B cell (primary cell): ENCODE results near the gene SLC40A1. TPM values are rescaled to one million over a fixed set of nuclear protein-coding genes. Genes with fewer than 3 reads are reported as not detected.

Experiments used
- ATAC-seq: fragments of 200-7000 bp; cut with Tn5 transposase; one replicate; pipeline ENCODE4 v1.10.0; 2021; ENCODE audit warnings: low read depth, mild to moderate bottlenecking, moderate number of reproducible peaks, moderate library complexity
- CTCF ChIA-PET: fragments of 350-600 bp; sonication (Branson Sonifier 250); formaldehyde crosslinking; loops from one replicate; lab custom pipeline; 2021; ENCODE audit warnings: antibody characterized with exemption, inconsistent platforms; lab: Charles Lee
- POLR2A ChIA-PET: fragments of 350-600 bp; sonication (Branson Sonifier 250); formaldehyde crosslinking; loops from one replicate; lab custom pipeline; 2021; ENCODE audit warnings: antibody characterized with exemption; lab: Charles Lee
- DNase-seq: peaks from one replicate; pipeline ENCODE4 v3.0.0; 2013
- H2AFZ ChIP-seq: 2 replicates; pipeline ENCODE4 v1.6.1; 2012; ENCODE audit warnings: mild to moderate bottlenecking, low read depth, low read length; ENCODE audit not compliant: insufficient read depth, poor library complexity, severe bottlenecking
- H3K27ac ChIP-seq, 2 donors: 1 replicate in 1 of 2; 2 replicates in 1 of 2; pipeline ENCODE4 v1.5.1; 2012 to 2013; ENCODE audit warnings: low read length in 2 of 2, mild to moderate bottlenecking in 2 of 2, moderate library complexity in 1 of 2
- H3K27me3 ChIP-seq, 4 experiments: fragments of 200-600 bp in 1 of 4; sonication (generic) in 1 of 4; replicated peaks in 1 of 4; 1 replicate in 2 of 4; 2 replicates in 2 of 4; pipeline versions ENCODE4 v1.6.1 to v1.7.0; 2013 to 2016; ENCODE audit warnings: low read length in 3 of 4, mild to moderate bottlenecking in 2 of 4, mixed read lengths in 1 of 4, moderate library complexity in 1 of 4; ENCODE audit not compliant: insufficient read depth in 4 of 4, control insufficient read depth in 3 of 4; ENCODE audit errors: control extremely low read depth in 1 of 4
- H3K36me3 ChIP-seq, 2 experiments: replicated peaks in 1 of 2; 1 replicate in 1 of 2; 2 replicates in 1 of 2; pipeline versions ENCODE4 v1.6.1 to v1.7.1; 2013; ENCODE audit warnings: low read length in 1 of 2; ENCODE audit not compliant: insufficient read depth in 2 of 2, control insufficient read depth in 1 of 2; ENCODE audit errors: control extremely low read depth in 1 of 2, extremely low read depth in 1 of 2
- H3K4me1 ChIP-seq, 2 donors: fragments of 200-600 bp in 1 of 2; sonication (generic) in 1 of 2; 1 replicate in 1 of 2; 2 replicates in 1 of 2; pipeline versions ENCODE4 v1.5.1 to v1.6.1; 2013 to 2017; ENCODE audit warnings: low read length in 2 of 2; ENCODE audit not compliant: control insufficient read depth in 2 of 2, insufficient read depth in 2 of 2
- H3K4me2 ChIP-seq: replicated peaks from 2 replicates; pipeline ENCODE3; 2012; ENCODE audit warnings: mild to moderate bottlenecking, low read depth, low read length; ENCODE audit not compliant: poor library complexity, severe bottlenecking
- H3K4me3 ChIP-seq, 5 experiments: fragments of 200-600 bp in 1 of 5; sonication (generic) in 1 of 5; 1 replicate in 3 of 5; 2 replicates in 2 of 5; pipeline versions ENCODE4 v1.5.1 to v1.7.0; 2011 to 2016; ENCODE audit warnings: low read length in 4 of 5, mild to moderate bottlenecking in 4 of 5, low read depth in 2 of 5, control low read depth in 1 of 5, moderate library complexity in 1 of 5; ENCODE audit not compliant: insufficient read depth in 1 of 5; ENCODE audit errors: control extremely low read depth in 1 of 5, extremely low read depth in 1 of 5
- H3K79me2 ChIP-seq: fragments of 200-600 bp; sonication (generic); one replicate; pipeline ENCODE4 v1.6.0; 2016; ENCODE audit warnings: low read length; ENCODE audit not compliant: control insufficient read depth, insufficient read depth
- H3K9ac ChIP-seq: fragments of 200-600 bp; sonication (generic); 2 replicates; pipeline ENCODE4 v1.6.1; 2017; ENCODE audit warnings: mild to moderate bottlenecking, low read length, moderate library complexity
- H3K9me3 ChIP-seq, 3 donors: one replicate each; pipeline versions ENCODE4 v1.6.1 to v1.7.1; 2013; ENCODE audit warnings: low read length in 2 of 3; ENCODE audit not compliant: control insufficient read depth in 2 of 3, insufficient read depth in 1 of 3; ENCODE audit errors: control extremely low read depth in 1 of 3
- H4K20me1 ChIP-seq: 2 replicates; pipeline ENCODE4 v1.6.0; 2012; ENCODE audit warnings: mild to moderate bottlenecking, low read length; ENCODE audit not compliant: insufficient read depth, control insufficient read depth, poor library complexity, severe bottlenecking
- H3K27ac Mint-ChIP-seq: one replicate; pipeline ENCODE4 v1.8.0; 2021; ENCODE audit warnings: mixed read lengths
- H3K27me3 Mint-ChIP-seq: one replicate; pipeline ENCODE4 v1.8.0; 2021; ENCODE audit warnings: mixed read lengths
- H3K4me1 Mint-ChIP-seq: one replicate; pipeline ENCODE4 v1.8.0; 2021; ENCODE audit warnings: mixed read lengths
- H3K4me3 Mint-ChIP-seq: one replicate; pipeline ENCODE4 v1.8.0; 2021; ENCODE audit warnings: mixed read lengths
- H3K9me3 Mint-ChIP-seq: one replicate; pipeline ENCODE4 v1.8.0; 2022; ENCODE audit warnings: mixed read lengths; ENCODE audit not compliant: insufficient read depth
- CTCF ChIP-seq: fragments of 200-600 bp; IDR thresholded peaks from one replicate; pipeline ENCODE4 v1.8.0; 2022; ENCODE audit warnings: antibody characterized with exemption, mild to moderate bottlenecking
- EZH2 ChIP-seq: IDR thresholded peaks from 2 replicates; pipeline ENCODE4 v1.6.1; 2012; ENCODE audit warnings: borderline replicate concordance, low read depth, mild to moderate bottlenecking, moderate library complexity, low read length; ENCODE audit not compliant: insufficient read depth, poor library complexity, severe bottlenecking
- WGBS: methylation state at CpG from one replicate; pipeline ENCODE4 v1.1.5; 2013; ENCODE audit warnings: missing lambda C conversion rate; ENCODE audit not compliant: insufficient coverage; 5-methylcytosine and 5-hydroxymethylcytosine counted together
- intact Hi-C: fragments of 100-400 bp; cut with micrococcal nuclease; formaldehyde crosslinking; loops from one replicate; pipeline ENCODE4 v1.10.0; 2022
- polyA plus RNA-seq: library from polyadenylated mRNA; depleted of rRNA; stranded (reverse); fragments of >200 nt; gene quantifications from 2 replicates; pipeline ENCODE4 v1.2.3, GENCODE V29; 2012
- total RNA-seq, 2 donors: library from RNA; stranded (reverse); fragments of 120-200 nt in 1 of 2; gene quantifications; 1 replicate in 1 of 2; 2 replicates in 1 of 2; pipeline versions ENCODE4 v1.2.3 to v1.2.4, GENCODE V29; 2013 to 2022

SLC40A1 gene
- total and polyA plus RNA-seq, 2 donors (not counting 1 experiment from before 2014, with no cell fraction given) = 0.07 to 0.39 TPM

DNA sequence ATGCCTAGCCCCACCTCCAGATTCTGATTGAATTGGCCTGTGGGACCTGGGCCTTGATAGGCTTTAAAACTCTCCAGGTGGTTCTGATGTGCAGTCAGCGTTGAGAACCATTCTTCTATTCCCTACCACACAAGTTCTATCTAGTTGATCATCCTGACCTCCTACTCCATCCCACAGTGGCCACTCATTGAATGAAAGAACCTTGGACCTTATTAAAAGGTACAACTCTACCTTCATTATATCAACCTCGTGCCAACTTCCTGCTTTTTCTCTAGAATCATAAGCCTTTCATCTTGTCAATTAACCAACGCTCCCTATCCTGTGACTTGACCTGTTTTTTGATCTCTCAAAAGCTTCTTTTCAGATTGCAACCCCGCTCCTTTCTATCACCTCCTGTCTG, 55.8 kb downstream of the SLC40A1 start:
- Histone ChIP-seq H3K4me3 (no peak overlapping the region), H3K79me2 (no peaks in the 10 kb centered on the region), H3K27me3 (peaks cover 0 to 7% (median 0%) of the 10 kb centered on the region in 4 experiments), H3K9me3 (no peaks in the 10 kb centered on the region), H3K9ac (no peak overlapping the region), H2AFZ (no peak overlapping the region), H4K20me1 (no peaks in the 10 kb centered on the region), H3K4me1 (no peaks in the 10 kb centered on the region), H3K36me3 (no peaks in the 10 kb centered on the region), H3K4me2 (no peak overlapping the region), H3K27ac (no peak overlapping the region)
- TF ChIP-seq CTCF (no peak), EZH2 (no peak)
- POLR2A ChIA-PET = no interaction called here
- H3K4me1 Mint-ChIP-seq = no peaks in the 10 kb centered on the region
- peaks cover 8% of the 10 kb centered on the region for H3K27me3 Mint-ChIP-seq
- ATAC-seq (no peak), DNase-seq (no peak)
- no peak overlapping the region for H3K27ac Mint-ChIP-seq
- intact Hi-C loops = no loop called here
- WGBS = 88% methylated on average over 4 of the region's 4 CpGs
- H3K9me3 Mint-ChIP-seq = no peaks in the 10 kb centered on the region
- CTCF ChIA-PET = no interaction called here
- H3K4me3 Mint-ChIP-seq = no peak overlapping the region

DNA sequence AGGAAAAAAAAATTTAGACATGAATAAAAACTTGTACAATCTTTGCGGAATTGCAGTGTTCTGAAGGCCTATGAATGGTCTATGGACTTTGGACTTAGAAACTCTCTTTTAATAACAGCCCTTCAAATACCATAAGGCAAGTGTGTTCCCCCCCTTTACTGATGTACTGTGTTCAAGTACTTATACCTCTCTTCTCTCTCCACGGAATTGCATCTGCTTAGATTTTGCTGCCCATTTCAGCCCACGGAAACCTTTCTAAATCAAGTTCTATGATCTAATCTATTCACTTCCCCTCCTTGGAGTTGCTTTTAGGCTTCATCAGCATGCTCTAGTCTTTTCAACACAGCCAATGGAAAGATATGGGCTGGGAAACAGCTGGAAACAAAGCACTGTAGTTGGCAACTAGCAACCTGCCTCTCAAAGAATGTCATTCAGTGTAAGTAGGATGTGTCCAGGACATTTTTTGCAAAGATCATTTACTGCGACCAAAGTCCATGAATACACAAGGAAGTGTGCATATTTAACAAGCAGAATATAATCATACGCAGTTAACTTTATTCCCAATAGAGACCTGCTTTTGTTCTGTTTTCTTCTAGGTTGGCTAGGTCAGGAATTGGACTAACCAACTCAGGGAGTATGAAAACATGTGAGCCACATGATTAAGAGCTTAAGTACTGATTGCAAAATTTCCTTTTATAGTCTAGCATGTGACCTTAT, 58.0 kb downstream of the SLC40A1 start:
- H3K79me2 ChIP-seq = no peaks in the 10 kb centered on the region
- no peak for DNase-seq
- Mint-ChIP-seq H3K27ac (no peak overlapping the region), H3K9me3 (no peaks in the 10 kb centered on the region), H3K4me3 (no peak overlapping the region), H3K27me3 (peaks cover 9% of the 10 kb centered on the region), H3K4me1 (no peaks in the 10 kb centered on the region)
- no peaks in the 10 kb centered on the region for H3K36me3 ChIP-seq
- H3K27me3 ChIP-seq = peaks cover 0 to 7% (median 0%) of the 10 kb centered on the region in 4 experiments
- H3K4me1 ChIP-seq = no peaks in the 10 kb centered on the region
- intact Hi-C loops = no loop called here
- TF ChIP-seq EZH2 (no peak), CTCF (no peak)
- no peak overlapping the region for H3K27ac ChIP-seq
- no peak overlapping the region for H2AFZ ChIP-seq
- no peak overlapping the region for H3K4me3 ChIP-seq
- ChIA-PET CTCF (no interaction called here), POLR2A (no interaction called here)
- H3K9me3 ChIP-seq = no peaks in the 10 kb centered on the region
- H3K9ac ChIP-seq = no peak overlapping the region
- no peak for ATAC-seq
- no peaks in the 10 kb centered on the region for H4K20me1 ChIP-seq
- WGBS = no CpG with 5 or more reads among the region's 5 CpGs
- H3K4me2 ChIP-seq = no peak overlapping the region
